Fibroblast of gingiva (primary cell): Measurements from ENCODE around the gene ADGRL3.

Source experiments
- DNase-seq: peaks from one replicate; pipeline ENCODE4 v3.0.0-alpha.2; 2011; ENCODE audit warnings: low read depth

ADGRL3 gene

DNA sequence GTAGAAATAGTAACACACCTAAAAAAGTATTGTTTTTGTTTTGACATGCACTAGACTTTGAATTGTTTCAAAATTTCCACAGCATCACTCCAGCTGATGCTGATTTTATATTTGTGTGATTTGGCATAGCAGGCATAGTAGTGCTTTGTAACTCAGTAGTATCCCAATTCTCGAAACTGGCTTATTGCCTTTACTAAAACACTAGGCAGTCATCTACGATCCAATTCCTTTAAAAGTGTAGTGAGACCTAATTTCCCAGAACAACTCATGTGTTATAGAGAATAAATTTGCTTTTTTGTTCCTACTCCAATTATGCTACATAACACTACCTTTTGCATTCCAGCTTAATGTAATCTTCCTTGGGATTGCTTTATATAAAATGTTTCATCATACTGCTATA lies 797.7 kb downstream of the ADGRL3 start:
- no peak for DNase-seq

DNA sequence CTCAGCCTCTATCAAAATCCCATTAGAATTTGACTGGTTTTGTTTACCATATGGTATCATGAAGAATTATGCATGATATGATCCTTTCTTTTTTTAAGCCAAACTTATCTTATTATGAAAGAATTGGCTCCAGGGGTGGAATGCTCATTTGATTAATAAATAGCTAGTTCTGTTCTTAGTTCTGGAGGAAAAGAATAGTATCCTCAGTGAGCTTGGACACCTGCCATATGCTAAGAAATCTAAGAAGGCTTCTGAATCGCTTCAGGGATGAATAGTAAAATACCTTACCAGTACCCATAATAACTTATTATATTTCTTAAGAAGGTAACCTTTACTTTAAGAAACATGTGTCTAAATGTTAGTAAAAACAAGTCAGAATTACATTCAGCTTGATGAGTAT lies 803.6 kb downstream of the ADGRL3 start:
- DNase-seq, result no peak

DNA sequence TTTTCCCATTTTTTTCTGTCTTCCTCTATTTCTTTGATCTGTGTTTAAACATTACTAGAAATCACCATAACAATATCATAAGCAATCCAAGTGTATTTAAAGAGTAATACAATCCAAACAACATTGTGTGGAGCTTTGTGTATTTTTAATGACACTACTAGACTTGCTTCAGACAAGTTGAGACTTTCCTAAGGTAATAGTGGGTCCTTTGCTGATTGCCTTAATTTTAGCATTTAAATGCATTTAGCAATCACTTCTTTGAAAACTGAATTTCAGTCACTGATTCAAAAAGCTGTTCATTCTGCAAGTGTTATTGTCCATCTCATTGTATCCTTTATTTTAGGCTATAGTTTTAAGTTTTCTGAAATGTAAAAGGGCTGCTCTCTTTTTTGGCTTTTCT lies 804.8 kb downstream of the ADGRL3 start:
- no peak for DNase-seq

DNA sequence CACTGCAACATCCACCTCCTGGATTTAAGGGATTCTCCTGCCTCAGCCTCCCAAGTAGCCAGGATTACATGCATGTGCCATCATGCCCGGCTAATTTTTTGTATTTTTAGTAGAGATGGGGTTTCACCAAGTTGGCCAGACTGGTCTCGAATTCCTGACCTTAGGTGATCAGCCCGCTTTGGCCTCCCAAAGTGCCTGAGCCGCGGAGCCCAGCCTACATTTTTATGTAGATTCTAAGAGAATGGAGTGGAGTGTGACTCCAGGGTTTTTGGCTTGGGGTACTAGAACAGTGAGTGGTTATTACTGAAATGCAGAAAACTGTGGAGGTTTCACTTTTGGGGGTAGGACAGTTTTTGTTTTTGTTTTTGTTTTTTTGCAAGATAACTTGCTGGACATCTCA lies 806.0 kb downstream of the ADGRL3 start:
- DNase-seq, result no peak

DNA sequence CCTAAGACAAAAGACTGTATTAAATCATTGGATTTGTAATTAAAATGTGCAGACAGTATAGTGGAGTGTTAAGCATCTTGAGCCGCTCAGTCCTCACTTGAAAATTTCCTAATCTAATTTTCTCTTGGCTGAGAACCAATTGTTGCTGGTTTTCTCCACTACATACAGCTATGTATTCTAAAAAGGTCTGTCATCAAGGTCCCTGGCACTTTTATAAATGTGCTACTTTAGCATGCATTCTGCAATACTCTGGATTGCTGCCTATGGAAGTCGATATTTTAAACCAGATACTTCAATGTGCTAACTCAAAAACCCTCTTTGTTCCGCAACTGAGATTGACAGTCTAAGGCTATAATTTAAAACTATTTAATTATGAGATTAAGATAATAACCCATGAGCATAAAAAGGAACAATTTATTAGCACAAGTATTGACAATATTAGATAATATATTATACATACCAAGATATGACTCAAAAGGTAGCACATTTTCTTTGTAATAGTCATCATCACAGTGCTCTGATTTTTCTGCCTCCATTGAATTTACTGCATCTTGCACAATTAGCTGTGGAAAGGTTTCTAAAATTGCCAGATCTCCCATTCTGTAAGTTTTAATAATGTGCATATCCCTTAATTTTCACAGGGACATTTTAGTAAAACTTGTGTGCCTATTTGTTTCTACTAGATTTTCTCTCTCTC lies 815.1 kb downstream of the ADGRL3 start:
- no peak for DNase-seq

DNA sequence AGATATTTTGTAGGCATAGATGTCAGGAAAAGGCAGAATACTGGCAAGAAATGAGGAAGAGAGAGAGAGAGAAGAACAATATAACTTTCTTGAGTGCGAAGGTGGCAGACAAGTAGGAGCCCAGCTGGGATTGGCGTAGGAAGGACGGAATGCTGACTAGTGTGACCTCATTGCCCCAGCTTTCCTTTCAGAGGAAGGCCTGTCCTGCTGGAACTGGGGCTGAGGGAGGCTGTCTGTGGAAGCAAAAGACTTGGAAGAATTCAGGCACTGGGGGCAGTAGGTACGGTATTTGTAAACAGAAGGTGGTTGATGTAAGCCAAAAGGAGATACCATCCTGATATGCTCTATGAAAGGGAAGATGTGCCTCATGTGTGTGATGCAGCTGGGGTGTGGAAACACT lies 818.4 kb downstream of the ADGRL3 start:
- DNase-seq, result no peak

DNA sequence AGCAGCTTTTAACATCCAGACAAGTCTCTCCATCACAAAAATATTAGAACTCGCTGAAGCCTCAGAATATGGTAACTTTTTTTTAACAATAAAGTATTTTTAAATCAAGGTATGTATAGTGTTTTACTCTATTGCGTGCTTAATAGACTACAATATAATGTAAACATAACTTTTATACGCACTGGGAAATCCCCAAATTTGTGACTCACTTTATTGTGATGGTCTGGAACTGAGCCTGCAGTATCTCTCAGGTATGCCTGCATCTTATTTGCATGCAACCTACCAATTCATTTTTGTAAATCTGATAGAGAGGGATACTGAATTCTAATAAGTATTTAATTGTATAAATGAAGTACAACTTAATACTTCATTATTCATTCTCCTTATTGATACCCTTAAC lies 823.5 kb downstream of the ADGRL3 start:
- no peak for DNase-seq

DNA sequence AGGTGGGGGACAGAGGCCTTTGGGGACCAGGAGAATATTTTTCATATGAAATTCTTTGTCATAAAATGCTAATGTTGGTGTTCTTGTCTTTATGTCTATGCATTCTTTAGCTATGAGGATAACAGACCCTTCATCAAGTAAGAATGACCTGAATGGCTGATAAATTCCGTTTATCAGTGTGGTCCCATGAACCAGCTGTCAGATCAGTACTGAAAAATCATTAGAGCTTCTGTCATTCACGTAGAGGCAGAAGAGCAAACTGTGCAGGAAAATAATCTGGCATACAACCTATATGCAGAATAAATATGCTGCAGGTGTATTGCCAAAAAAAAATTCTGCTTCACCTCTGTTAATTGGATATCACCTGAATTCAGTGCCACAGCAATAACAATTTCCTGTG lies 828.6 kb downstream of the ADGRL3 start:
- no peak for DNase-seq

DNA sequence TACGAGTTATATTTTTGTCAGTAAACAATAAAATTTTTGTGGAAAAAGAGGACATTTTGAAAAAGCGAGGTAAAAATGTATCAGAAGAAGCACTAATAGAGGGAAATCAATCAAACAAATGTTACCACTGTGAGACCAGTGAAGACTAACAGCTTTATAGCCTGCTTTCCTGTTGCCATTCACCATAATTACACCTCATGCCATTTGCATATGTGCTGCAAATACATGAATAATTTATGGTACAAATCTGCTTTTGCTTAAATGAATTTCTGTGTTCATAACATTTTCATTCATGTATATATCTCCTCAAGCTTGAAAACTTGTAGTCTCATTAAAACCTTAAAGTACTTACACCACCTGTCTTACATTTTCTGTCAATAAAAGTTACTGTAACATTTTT lies 830.8 kb downstream of the ADGRL3 start:
- DNase-seq, result no peak

DNA sequence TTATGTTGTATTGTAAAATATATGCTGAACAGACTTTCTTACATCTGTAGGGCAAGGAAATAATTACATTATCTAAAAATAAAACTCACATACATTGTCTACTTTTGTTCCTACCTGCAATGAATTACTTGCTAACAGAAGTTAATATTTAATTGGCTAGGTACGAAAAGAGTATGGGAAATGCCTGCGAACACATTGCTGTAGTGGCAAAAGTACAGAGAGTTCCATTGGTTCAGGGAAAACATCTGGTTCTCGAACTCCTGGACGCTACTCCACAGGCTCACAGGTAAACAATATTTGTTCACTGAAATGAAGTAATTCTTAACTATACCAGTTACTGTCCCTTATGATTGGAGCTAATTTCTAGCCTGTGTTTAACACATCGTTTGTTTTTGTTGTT lies 837.4 kb downstream of the ADGRL3 start:
- DNase-seq, result no peak

DNA sequence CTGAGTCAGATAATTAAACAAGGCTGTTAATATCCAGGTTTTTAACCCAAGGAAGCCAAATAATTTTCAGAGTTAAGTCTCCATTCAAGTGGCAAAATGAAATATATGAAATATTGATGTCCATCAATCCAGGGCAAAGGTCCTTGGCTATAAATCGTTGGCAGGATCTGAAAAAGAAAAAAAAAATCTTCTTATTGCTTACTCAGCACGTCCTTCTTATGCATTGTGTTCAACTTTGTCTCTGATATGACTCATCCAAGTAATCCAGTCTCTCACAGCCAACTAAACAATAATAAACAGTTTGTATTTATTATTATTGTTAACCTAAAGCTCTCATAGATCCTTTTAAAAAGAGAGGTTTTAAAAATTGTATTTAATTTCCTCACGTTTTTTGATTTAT lies 851.2 kb downstream of the ADGRL3 start:
- DNase-seq, result no peak

DNA sequence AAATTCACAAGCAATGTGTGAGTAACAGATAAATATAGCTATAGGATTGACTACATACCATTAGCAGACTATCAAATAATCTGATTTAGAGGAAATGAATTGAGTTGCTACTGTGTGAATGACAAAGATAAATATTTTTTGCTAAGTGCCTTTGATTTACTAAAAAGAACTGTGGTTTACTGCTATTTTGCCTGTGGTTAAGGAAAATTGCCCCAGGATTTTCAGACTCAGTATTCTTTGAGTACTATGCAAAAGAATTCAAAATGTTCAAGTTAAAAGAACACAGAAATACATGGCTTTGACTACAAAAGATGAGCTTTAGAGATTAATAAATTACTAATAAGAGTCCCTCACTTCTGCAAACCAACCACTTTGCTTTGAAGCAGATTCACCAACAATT lies 853.8 kb downstream of the ADGRL3 start:
- no peak for DNase-seq

DNA sequence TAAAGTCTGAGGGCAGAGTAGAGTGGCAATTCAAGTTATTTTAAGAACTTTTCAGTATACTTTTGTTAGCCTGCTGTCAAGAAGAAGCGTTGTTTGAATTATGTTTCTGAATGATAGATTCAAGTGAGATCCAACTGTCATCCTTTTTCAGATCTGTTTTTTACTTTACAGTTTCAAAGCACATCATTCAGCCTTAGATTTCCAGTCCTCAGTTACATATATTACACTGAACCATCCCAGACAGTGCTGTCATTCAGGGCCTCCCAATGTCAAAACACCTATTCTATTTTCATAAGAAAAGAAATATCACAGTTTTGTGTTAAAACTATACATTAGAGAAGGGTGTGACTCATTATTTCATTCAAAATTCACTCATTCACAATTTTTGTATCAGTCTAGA lies 856.9 kb downstream of the ADGRL3 start:
- DNase-seq, result no peak

DNA sequence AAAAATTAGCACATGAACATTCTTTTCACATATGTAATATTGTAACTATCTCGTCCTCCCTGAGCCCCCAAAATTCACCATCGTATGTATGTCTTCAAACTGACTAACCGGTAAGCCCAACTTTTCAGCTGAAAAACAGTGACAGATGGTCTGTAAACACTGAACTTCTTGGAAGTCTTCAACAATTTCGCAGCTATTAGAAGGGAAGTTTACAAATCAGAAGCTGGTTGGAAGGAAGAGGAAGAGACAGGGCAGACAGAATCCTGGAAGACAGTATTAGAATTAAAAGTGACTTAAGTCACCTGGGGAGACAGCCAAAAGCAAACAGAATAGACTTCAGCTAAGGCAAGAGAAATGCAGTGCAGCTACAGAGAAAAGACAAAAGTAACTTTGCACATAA lies 858.4 kb downstream of the ADGRL3 start:
- DNase-seq, result no peak

DNA sequence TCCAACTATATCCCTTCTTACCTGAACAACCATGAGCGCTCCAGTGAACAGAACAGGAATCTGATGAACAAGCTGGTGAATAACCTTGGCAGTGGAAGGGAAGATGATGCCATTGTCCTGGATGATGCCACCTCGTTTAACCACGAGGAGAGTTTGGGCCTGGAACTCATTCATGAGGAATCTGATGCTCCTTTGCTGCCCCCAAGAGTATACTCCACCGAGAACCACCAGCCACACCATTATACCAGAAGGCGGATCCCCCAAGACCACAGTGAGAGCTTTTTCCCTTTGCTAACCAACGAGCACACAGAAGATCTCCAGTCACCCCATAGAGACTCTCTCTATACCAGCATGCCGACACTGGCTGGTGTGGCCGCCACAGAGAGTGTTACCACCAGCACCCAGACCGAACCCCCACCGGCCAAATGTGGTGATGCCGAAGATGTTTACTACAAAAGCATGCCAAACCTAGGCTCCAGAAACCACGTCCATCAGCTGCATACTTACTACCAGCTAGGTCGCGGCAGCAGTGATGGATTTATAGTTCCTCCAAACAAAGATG lies 870.2 kb downstream of the ADGRL3 start:
- no peak for DNase-seq

DNA sequence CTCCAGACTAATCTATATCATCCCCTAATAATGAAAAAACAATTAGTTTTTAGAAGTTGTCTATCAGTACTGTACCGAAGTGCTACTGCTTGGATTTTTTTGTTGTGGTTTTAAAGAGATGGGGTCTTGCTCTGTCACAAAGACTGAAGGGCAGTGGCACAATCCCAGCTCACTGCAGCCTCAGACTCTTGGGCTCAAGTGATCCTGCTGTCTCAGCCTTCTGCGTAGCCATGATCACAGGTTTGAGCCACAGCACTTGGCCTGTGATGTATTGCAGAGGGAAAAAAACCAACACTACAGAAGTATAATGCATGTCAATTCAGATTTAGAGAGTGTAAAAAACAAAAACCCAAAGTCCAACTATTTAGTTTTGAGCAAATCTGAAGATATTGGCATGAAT lies 875.0 kb downstream of the ADGRL3 start:
- DNase-seq, result no peak

DNA sequence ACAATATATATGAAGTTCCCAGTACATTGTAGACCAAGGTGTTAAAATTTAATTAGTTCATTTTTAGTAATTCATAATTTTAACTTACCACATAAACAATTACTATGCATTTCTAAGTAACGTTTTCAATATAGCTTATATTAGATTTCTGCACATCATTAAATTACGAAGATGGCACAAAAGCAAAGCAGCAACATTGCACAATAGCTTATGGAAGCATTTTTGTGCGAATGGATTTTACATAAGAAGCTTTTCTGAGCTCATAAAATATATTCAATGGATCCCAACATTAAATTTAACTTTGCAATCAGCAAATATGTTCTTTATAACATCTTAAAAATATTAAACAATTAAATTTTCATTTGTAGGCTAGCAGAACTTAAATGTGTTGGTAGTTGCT lies 875.4 kb downstream of the ADGRL3 start:
- no peak for DNase-seq

DNA sequence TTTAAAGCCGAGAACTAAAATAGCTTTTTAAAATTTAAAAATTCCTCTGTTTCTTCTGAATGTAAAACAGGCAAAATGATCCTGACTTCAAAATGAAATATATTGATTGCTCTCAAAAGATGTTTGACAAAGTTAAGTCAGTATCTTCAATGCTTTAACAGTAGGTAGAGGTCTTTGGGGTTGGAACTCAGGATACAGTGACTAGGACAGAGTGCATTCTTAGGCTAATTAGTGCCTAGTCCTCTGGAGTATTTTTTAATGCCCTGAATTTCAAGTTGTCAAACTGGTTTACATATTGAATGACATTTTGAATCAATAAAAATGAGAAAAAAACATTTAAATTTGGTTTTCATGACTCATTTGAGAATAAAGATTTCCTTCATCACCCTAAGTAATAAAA lies 877.3 kb downstream of the ADGRL3 start:
- no peak for DNase-seq

DNA sequence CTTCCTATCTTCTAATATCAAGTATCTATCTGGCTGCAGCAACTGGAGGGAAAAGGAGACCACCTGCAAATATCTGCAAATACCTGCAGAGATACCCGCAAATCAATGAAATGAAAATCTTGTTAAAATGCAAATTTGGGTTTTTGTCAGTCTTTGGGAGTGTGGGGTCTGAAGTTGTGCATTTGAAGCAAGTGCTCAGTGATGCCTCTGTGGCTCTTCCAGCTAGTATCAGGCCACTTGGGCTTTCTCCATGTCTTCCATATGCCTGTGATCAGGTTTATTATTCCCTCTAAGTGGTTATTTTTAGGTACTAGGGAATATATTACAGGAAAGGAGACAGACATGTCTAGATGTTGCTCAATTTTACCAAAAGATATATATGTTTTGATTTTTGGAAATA lies 880.3 kb downstream of the ADGRL3 start:
- DNase-seq, result no peak

DNA sequence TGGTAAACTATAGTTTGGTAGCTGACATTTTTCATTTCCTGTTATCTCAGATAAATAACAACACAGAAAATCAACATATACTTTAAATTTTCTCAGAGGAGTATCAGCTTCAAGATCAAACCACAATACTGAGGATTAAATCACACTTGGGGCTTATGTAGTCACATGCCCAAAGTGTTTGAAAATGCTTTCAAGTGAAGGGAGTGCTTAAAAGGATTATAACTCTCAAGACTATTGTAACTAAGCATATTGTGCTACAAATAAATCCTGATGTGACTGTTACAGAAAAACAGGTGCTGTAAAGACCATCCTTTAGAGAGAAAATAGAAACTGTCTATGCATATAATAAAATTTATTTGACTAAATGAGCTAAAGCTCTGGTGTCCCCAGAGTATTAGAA lies 887.6 kb downstream of the ADGRL3 start:
- no peak for DNase-seq

DNA sequence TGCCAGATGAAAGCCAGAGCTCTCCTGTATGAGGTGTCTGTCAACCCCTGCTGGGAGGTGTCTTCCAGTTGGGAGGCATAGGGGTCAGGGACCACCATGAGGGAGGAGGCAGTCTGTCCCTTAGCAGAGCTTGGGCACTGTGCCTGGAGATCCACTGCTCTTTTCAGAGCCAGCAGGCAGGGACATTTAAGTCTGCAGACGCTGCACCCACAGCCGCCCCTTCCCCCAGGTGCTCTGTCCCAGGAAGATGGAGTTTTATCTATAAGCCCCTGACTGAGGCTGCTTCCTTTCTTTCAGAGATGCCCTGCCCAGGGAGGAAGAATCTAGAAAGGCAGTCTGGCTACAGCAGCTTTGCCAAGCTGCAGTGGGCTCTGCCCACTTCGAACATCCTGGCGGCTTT lies 893.6 kb downstream of the ADGRL3 start:
- no peak for DNase-seq

DNA sequence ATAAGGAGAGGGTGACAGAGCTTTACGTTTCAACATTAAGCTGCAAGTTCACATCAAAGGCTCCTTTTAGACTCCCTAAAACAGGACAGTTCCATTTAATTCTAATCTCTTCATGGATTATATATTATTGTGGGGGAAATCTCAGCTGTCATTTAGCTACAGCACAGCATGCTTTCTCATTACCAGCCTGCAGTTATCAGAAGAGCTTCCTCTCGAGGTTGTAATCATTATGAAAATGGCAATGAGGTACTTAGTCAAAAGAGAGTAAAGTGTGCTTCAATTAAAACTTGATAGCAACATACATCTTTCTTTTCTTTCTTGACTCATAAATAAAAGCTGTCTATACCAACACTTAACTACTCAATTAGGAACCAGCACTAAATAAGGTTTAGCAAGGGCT lies 896.8 kb downstream of the ADGRL3 start:
- DNase-seq, result no peak

DNA sequence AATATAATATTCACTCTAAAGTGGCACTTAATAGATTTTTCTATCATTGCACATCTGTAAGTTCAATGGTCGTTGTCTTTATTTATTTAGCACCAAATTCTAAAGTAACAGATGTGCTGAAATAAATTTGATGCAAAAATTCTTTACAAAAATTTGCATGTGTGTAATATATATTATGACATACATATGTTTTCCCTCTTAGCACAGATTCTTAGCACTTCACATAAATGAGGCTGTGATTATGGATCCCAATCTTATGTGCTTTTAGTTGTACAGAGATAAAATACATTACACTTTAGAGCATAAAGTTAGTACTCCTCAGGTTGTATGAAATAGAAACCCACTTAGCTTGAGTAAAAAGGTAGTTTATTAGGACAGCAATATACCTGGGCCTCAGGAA lies 915.1 kb downstream of the ADGRL3 start:
- no peak for DNase-seq

DNA sequence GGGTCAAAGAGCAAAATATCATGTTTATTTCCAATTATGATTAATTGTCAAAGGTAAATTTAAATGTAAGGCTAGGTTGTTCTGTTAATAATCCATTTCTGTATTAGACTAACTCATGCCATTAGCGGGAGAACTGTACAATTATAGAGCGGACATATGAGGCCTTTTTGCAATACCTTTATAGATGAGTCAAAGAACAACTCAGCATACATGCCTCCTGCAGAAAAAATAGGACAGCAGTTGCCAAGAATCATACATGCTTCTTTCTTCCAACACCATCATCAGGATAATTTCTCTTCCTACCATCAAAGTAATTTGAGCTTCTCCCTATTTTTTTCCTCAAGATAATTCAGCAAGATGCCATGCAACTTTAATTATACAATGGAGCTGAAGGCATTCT lies 917.8 kb downstream of the ADGRL3 start:
- DNase-seq, result no peak

DNA sequence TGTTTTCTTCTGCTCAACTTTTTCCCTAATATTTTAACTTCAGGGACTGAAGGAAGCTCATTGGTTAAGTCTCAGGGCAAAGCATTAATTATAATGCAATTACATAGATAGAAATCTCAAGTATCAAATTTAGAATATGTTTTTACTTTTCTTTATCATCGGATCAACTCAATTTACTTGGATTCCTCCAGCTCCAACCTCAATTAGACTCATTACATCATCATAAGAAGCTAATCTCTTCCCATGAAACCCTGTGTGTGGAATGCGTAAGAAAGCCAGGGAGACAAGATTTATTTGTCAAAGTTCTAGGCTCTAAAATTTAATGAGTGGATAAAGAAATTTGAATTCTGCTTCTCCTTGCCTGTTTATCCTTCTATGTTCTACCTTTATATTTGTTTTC lies 918.4 kb downstream of the ADGRL3 start:
- no peak for DNase-seq
